ENCODE data around the gene TMEM203.

DNA sequence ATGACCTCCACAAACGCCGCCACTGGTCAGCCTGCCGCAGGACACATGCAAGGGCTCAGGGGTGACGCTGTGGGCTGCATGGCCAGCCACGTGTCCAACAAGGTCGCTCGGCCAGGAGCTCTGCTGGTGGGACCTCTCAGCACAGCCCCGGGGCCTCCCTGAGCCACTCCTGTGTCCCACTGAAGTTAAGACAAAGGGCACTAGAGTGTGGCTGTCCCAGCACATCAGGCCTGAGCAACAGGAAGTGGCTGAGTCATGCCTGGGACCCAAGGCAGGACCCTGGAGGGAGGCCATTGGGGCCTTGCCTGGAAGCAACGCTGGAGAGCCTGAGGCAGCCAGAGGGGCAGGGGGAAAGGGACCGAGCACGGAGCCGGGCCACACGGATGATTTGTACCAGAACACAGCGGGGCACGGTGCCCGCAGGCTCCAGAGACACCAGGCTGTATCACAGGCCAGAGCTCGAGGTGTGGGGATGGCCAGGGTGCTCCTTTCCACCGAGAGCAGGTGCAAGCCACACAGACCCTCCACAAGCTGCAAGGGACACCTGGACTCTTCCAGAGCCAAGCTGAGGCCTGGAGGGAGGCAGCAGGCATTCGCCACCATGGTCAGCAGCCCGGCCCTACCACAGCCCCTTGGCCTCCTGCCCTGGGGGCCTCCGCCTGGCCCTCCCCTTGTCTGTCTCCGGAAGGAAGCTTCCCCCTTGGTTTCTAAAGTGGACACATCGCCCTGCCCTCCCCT is 27.1 kb downstream of the TMEM203 start:
- TF ChIP-seq, protein P1, sequence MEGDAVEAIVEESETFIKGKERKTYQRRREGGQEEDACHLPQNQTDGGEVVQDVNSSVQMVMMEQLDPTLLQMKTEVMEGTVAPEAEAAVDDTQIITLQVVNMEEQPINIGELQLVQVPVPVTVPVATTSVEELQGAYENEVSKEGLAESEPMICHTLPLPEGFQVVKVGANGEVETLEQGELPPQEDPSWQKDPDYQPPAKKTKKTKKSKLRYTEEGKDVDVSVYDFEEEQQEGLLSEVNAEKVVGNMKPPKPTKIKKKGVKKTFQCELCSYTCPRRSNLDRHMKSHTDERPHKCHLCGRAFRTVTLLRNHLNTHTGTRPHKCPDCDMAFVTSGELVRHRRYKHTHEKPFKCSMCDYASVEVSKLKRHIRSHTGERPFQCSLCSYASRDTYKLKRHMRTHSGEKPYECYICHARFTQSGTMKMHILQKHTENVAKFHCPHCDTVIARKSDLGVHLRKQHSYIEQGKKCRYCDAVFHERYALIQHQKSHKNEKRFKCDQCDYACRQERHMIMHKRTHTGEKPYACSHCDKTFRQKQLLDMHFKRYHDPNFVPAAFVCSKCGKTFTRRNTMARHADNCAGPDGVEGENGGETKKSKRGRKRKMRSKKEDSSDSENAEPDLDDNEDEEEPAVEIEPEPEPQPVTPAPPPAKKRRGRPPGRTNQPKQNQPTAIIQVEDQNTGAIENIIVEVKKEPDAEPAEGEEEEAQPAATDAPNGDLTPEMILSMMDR (IDR thresholded peaks at IDR 0.05) = no peak
- no peak for TF ChIP-seq ZFX (IDR thresholded peaks at IDR 0.05; ENCODE audit: borderline replicate concordance)

Measured in 22Rv1 (cell line).